B cell (primary cell): ENCODE results near the gene OR6K3. TPM values are rescaled to one million over a fixed set of nuclear protein-coding genes. Genes with fewer than 3 reads are reported as not detected.

ENCODE experiments used
- ATAC-seq: fragments of 200-7000 bp; cut with Tn5 transposase; one replicate; pipeline ENCODE4 v1.10.0; 2021; ENCODE audit warnings: low read depth, mild to moderate bottlenecking, moderate number of reproducible peaks, moderate library complexity
- CTCF ChIA-PET: fragments of 350-600 bp; sonication (Branson Sonifier 250); formaldehyde crosslinking; loops from one replicate; lab custom pipeline; 2021; ENCODE audit warnings: antibody characterized with exemption, inconsistent platforms; lab: Charles Lee
- POLR2A ChIA-PET: fragments of 350-600 bp; sonication (Branson Sonifier 250); formaldehyde crosslinking; loops from one replicate; lab custom pipeline; 2021; ENCODE audit warnings: antibody characterized with exemption; lab: Charles Lee
- DNase-seq: peaks from one replicate; pipeline ENCODE4 v3.0.0; 2013
- H2AFZ ChIP-seq: 2 replicates; pipeline ENCODE4 v1.6.1; 2012; ENCODE audit warnings: mild to moderate bottlenecking, low read depth, low read length; ENCODE audit not compliant: insufficient read depth, poor library complexity, severe bottlenecking
- H3K27ac ChIP-seq, 2 donors: 1 replicate in 1 of 2; 2 replicates in 1 of 2; pipeline ENCODE4 v1.5.1; 2012 to 2013; ENCODE audit warnings: low read length in 2 of 2, mild to moderate bottlenecking in 2 of 2, moderate library complexity in 1 of 2
- H3K27me3 ChIP-seq, 4 experiments: fragments of 200-600 bp in 1 of 4; sonication (generic) in 1 of 4; replicated peaks in 1 of 4; 1 replicate in 2 of 4; 2 replicates in 2 of 4; pipeline versions ENCODE4 v1.6.1 to v1.7.0; 2013 to 2016; ENCODE audit warnings: low read length in 3 of 4, mild to moderate bottlenecking in 2 of 4, mixed read lengths in 1 of 4, moderate library complexity in 1 of 4; ENCODE audit not compliant: insufficient read depth in 4 of 4, control insufficient read depth in 3 of 4; ENCODE audit errors: control extremely low read depth in 1 of 4
- H3K36me3 ChIP-seq, 2 experiments: replicated peaks in 1 of 2; 1 replicate in 1 of 2; 2 replicates in 1 of 2; pipeline versions ENCODE4 v1.6.1 to v1.7.1; 2013; ENCODE audit warnings: low read length in 1 of 2; ENCODE audit not compliant: insufficient read depth in 2 of 2, control insufficient read depth in 1 of 2; ENCODE audit errors: control extremely low read depth in 1 of 2, extremely low read depth in 1 of 2
- H3K4me1 ChIP-seq, 2 donors: fragments of 200-600 bp in 1 of 2; sonication (generic) in 1 of 2; 1 replicate in 1 of 2; 2 replicates in 1 of 2; pipeline versions ENCODE4 v1.5.1 to v1.6.1; 2013 to 2017; ENCODE audit warnings: low read length in 2 of 2; ENCODE audit not compliant: control insufficient read depth in 2 of 2, insufficient read depth in 2 of 2
- H3K4me2 ChIP-seq: replicated peaks from 2 replicates; pipeline ENCODE3; 2012; ENCODE audit warnings: mild to moderate bottlenecking, low read depth, low read length; ENCODE audit not compliant: poor library complexity, severe bottlenecking
- H3K4me3 ChIP-seq, 5 experiments: fragments of 200-600 bp in 1 of 5; sonication (generic) in 1 of 5; 1 replicate in 3 of 5; 2 replicates in 2 of 5; pipeline versions ENCODE4 v1.5.1 to v1.7.0; 2011 to 2016; ENCODE audit warnings: low read length in 4 of 5, mild to moderate bottlenecking in 4 of 5, low read depth in 2 of 5, control low read depth in 1 of 5, moderate library complexity in 1 of 5; ENCODE audit not compliant: insufficient read depth in 1 of 5; ENCODE audit errors: control extremely low read depth in 1 of 5, extremely low read depth in 1 of 5
- H3K79me2 ChIP-seq: fragments of 200-600 bp; sonication (generic); one replicate; pipeline ENCODE4 v1.6.0; 2016; ENCODE audit warnings: low read length; ENCODE audit not compliant: control insufficient read depth, insufficient read depth
- H3K9ac ChIP-seq: fragments of 200-600 bp; sonication (generic); 2 replicates; pipeline ENCODE4 v1.6.1; 2017; ENCODE audit warnings: mild to moderate bottlenecking, low read length, moderate library complexity
- H3K9me3 ChIP-seq, 3 donors: one replicate each; pipeline versions ENCODE4 v1.6.1 to v1.7.1; 2013; ENCODE audit warnings: low read length in 2 of 3; ENCODE audit not compliant: control insufficient read depth in 2 of 3, insufficient read depth in 1 of 3; ENCODE audit errors: control extremely low read depth in 1 of 3
- H4K20me1 ChIP-seq: 2 replicates; pipeline ENCODE4 v1.6.0; 2012; ENCODE audit warnings: mild to moderate bottlenecking, low read length; ENCODE audit not compliant: insufficient read depth, control insufficient read depth, poor library complexity, severe bottlenecking
- H3K27ac Mint-ChIP-seq: one replicate; pipeline ENCODE4 v1.8.0; 2021; ENCODE audit warnings: mixed read lengths
- H3K27me3 Mint-ChIP-seq: one replicate; pipeline ENCODE4 v1.8.0; 2021; ENCODE audit warnings: mixed read lengths
- H3K4me1 Mint-ChIP-seq: one replicate; pipeline ENCODE4 v1.8.0; 2021; ENCODE audit warnings: mixed read lengths
- H3K4me3 Mint-ChIP-seq: one replicate; pipeline ENCODE4 v1.8.0; 2021; ENCODE audit warnings: mixed read lengths
- H3K9me3 Mint-ChIP-seq: one replicate; pipeline ENCODE4 v1.8.0; 2022; ENCODE audit warnings: mixed read lengths; ENCODE audit not compliant: insufficient read depth
- CTCF ChIP-seq: fragments of 200-600 bp; IDR thresholded peaks from one replicate; pipeline ENCODE4 v1.8.0; 2022; ENCODE audit warnings: antibody characterized with exemption, mild to moderate bottlenecking
- EZH2 ChIP-seq: IDR thresholded peaks from 2 replicates; pipeline ENCODE4 v1.6.1; 2012; ENCODE audit warnings: borderline replicate concordance, low read depth, mild to moderate bottlenecking, moderate library complexity, low read length; ENCODE audit not compliant: insufficient read depth, poor library complexity, severe bottlenecking
- whole genome bisulfite sequencing: methylation state at CpG from one replicate; pipeline ENCODE4 v1.1.5; 2013; ENCODE audit warnings: missing lambda C conversion rate; ENCODE audit not compliant: insufficient coverage; 5-methylcytosine and 5-hydroxymethylcytosine counted together
- intact Hi-C: fragments of 100-400 bp; cut with micrococcal nuclease; formaldehyde crosslinking; loops from one replicate; pipeline ENCODE4 v1.10.0; 2022
- polyA plus RNA-seq: library from polyadenylated mRNA; depleted of rRNA; stranded (reverse); fragments of >200 nt; gene quantifications from 2 replicates; pipeline ENCODE4 v1.2.3, GENCODE V29; 2012
- total RNA-seq, 2 donors: library from RNA; stranded (reverse); fragments of 120-200 nt in 1 of 2; gene quantifications; 1 replicate in 1 of 2; 2 replicates in 1 of 2; pipeline versions ENCODE4 v1.2.3 to v1.2.4, GENCODE V29; 2013 to 2022

The OR6K3 gene
- total and polyA plus RNA-seq, 2 donors (not counting 1 experiment from before 2014, with no cell fraction given), result not detected

GRCh38 chr1:158724442-158724841 is 3.9 kb upstream of the OR6K3 start:
- no peaks in the 10 kb centered on the region for H3K9me3 Mint-ChIP-seq
- H3K4me3 Mint-ChIP-seq, result no peak overlapping the region
- Histone ChIP-seq H2AFZ (no peak overlapping the region), H3K9ac (no peak overlapping the region), H3K4me3 (no peak overlapping the region), H3K36me3 (no peaks in the 10 kb centered on the region), H4K20me1 (no peaks in the 10 kb centered on the region), H3K4me1 (no peaks in the 10 kb centered on the region), H3K27ac (no peak overlapping the region), H3K9me3 (no peaks in the 10 kb centered on the region), H3K4me2 (no peak overlapping the region), H3K27me3 (peaks cover 0 to 10% (median 0%) of the 10 kb centered on the region in 4 experiments), H3K79me2 (no peaks in the 10 kb centered on the region)
- CTCF ChIA-PET, result no interaction called here
- intact Hi-C loops, result no loop called here
- 98% methylated on average over 4 of the region's 5 CpGs for WGBS
- POLR2A ChIA-PET, result no interaction called here
- ATAC-seq (no peak), DNase-seq (no peak)
- no peaks in the 10 kb centered on the region for H3K4me1 Mint-ChIP-seq
- peaks cover 30% of the 10 kb centered on the region for H3K27me3 Mint-ChIP-seq
- TF ChIP-seq EZH2 (no peak), CTCF (no peak)
- no peak overlapping the region for H3K27ac Mint-ChIP-seq

GRCh38 chr1:158719664-158720063 is 856 bp downstream of the OR6K3 start:
- no peaks in the 10 kb centered on the region for H3K9me3 ChIP-seq
- H3K4me2 ChIP-seq, result no peak overlapping the region
- ChIA-PET CTCF (no interaction called here), POLR2A (no interaction called here)
- WGBS, result no CpG with 5 or more reads among the region's 3 CpGs
- H3K4me1 ChIP-seq, result no peaks in the 10 kb centered on the region
- Mint-ChIP-seq H3K27me3 (peaks cover 18% of the 10 kb centered on the region), H3K4me1 (no peaks in the 10 kb centered on the region), H3K27ac (no peak overlapping the region), H3K9me3 (no peaks in the 10 kb centered on the region), H3K4me3 (no peak overlapping the region)
- H3K27ac ChIP-seq, result no peak overlapping the region
- no peak for ATAC-seq
- H3K27me3 ChIP-seq, result peaks cover 0 to 2% (median 0%) of the 10 kb centered on the region in 4 experiments
- H3K79me2 ChIP-seq, result no peaks in the 10 kb centered on the region
- no peak overlapping the region for H3K9ac ChIP-seq
- H2AFZ ChIP-seq, result no peak overlapping the region
- H3K4me3 ChIP-seq, result no peak overlapping the region
- TF ChIP-seq EZH2, result no peak
- TF ChIP-seq CTCF, result no peak
- intact Hi-C loops, result no loop called here
- H3K36me3 ChIP-seq, result no peaks in the 10 kb centered on the region
- no peaks in the 10 kb centered on the region for H4K20me1 ChIP-seq
- DNase-seq, result no peak
